Vagina (tissue), 2 donors: ENCODE results near the gene TNS1. TPM values are rescaled to one million over a fixed set of nuclear protein-coding genes. Genes with fewer than 3 reads are reported as not detected.
A peak's percentile ranks its signal among the peaks of the same experiment; 100 is the strongest.

ENCODE experiments used
- DNase-seq, 2 donors: peaks; one replicate each; pipeline ENCODE4 v3.0.0-alpha.2; 2017; ENCODE audit errors: extremely low spot score in 2 of 2
- H3K27ac ChIP-seq: fragments of 200-600 bp; sonication (generic); one replicate; pipeline ENCODE4 v1.5.1; 2019
- H3K27me3 ChIP-seq: fragments of 200-600 bp; sonication (generic); one replicate; pipeline ENCODE4 v1.5.1; 2019
- H3K36me3 ChIP-seq, 2 donors: fragments of 200-600 bp; sonication (generic); one replicate each; pipeline ENCODE4 v1.5.1; 2017 to 2019
- H3K4me1 ChIP-seq: fragments of 200-600 bp; sonication (generic); one replicate; pipeline ENCODE4 v1.5.1; 2019
- H3K4me3 ChIP-seq, 2 donors: fragments of 200-600 bp; sonication (generic); 1 replicate in 1 of 2; 2 replicates in 1 of 2; pipeline ENCODE4 v1.5.1; 2016 to 2019
- H3K9me3 ChIP-seq: fragments of 200-600 bp; sonication (generic); one replicate; pipeline ENCODE4 v1.5.1; 2019
- CTCF ChIP-seq, 3 experiments: fragments of 450-650 bp in 2 of 3; fragments of 200-600 bp in 1 of 3; sonication (generic) in 1 of 3; IDR thresholded peaks; one replicate each; pipeline ENCODE4 v1.5.1; 2017 to 2019; ENCODE audit warnings: antibody characterized with exemption in 3 of 3, mild to moderate bottlenecking in 2 of 3, moderate library complexity in 2 of 3
- POLR2A ChIP-seq, 2 donors: fragments of 450-650 bp; IDR thresholded peaks; one replicate each; pipeline ENCODE4 v1.6.1; 2017; ENCODE audit warnings: antibody characterized with exemption in 2 of 2, mild to moderate bottlenecking in 2 of 2, moderate library complexity in 2 of 2
- POLR2AphosphoS5 ChIP-seq, 2 donors: sonication (generic); formaldehyde crosslinking; IDR thresholded peaks; one replicate each; pipeline ENCODE4 v1.9.0; 2017; ENCODE audit warnings: antibody characterized with exemption in 2 of 2, mild to moderate bottlenecking in 2 of 2, low read depth in 1 of 2; ENCODE audit not compliant: insufficient read depth in 1 of 2
- intact Hi-C: fragments of 100-400 bp; cut with DNase I; formaldehyde crosslinking; loops from one replicate; pipeline ENCODE4 v1.15.1; 2023
- total RNA-seq: library from RNA; depleted of rRNA; stranded (reverse); fragments of >200 nt; gene quantifications from one replicate; pipeline ENCODE4 v1.2.3, GENCODE V29; 2016

Gene TNS1
- total RNA-seq, 1 donor from 2014 or later = 216 TPM

GRCh38 chr2:217842017-217842416, 160.8 kb downstream of the TNS1 start:
- no peaks in the 10 kb centered on the region for H3K9me3 ChIP-seq
- H3K27ac ChIP-seq = no peak overlapping the region
- intact Hi-C loops = no loop called here
- H3K4me3 ChIP-seq = no peak overlapping the region
- no peaks in the 10 kb centered on the region for H3K27me3 ChIP-seq
- H3K4me1 ChIP-seq = peaks cover 70% of the 10 kb centered on the region
- TF ChIP-seq POLR2AphosphoS5 (IDR thresholded peaks at IDR 0.05; ENCODE audit: insufficient read depth in 1 of 2, low read depth in 1 of 2) = no peak
- no peak for TF ChIP-seq CTCF (IDR thresholded peaks at IDR 0.05)
- TF ChIP-seq POLR2A (IDR thresholded peaks at IDR 0.05) = no peak
- DNase-seq = no peak
- H3K36me3 ChIP-seq = peaks cover 0 to 23% of the 10 kb centered on the region in 2 donors

- DNase-seq = no peak
- Histone ChIP-seq H3K4me3 (no peak overlapping the region), H3K27ac (peak overlapping the region; percentile 30), H3K9me3 (no peaks in the 10 kb centered on the region), H3K4me1 (peaks cover 73% of the 10 kb centered on the region), H3K27me3 (no peaks in the 10 kb centered on the region), H3K36me3 (peaks cover 0 to 19% of the 10 kb centered on the region in 2 donors)
- intact Hi-C loops = no loop called here
- no peak for TF ChIP-seq POLR2A (IDR thresholded peaks at IDR 0.05)
- TF ChIP-seq POLR2AphosphoS5 (IDR thresholded peaks at IDR 0.05; ENCODE audit: insufficient read depth in 1 of 2, low read depth in 1 of 2) = no peak
- no peak for TF ChIP-seq CTCF (IDR thresholded peaks at IDR 0.05)
These were observed 162.3 kb downstream of the TNS1 start for GRCh38 chr2:217840522-217840921.

- no peak overlapping the region for H3K4me3 ChIP-seq
- peaks cover 0 to 24% of the 10 kb centered on the region in 2 donors for H3K36me3 ChIP-seq
- TF ChIP-seq CTCF (IDR thresholded peaks at IDR 0.05) (no peak), POLR2AphosphoS5 (IDR thresholded peaks at IDR 0.05; ENCODE audit: insufficient read depth in 1 of 2, low read depth in 1 of 2) (peak in 1 of 2 donors; percentile 5), POLR2A (IDR thresholded peaks at IDR 0.05) (no peak)
- DNase-seq = no peak
- H3K27me3 ChIP-seq = no peaks in the 10 kb centered on the region
- intact Hi-C loops = no loop called here
- H3K9me3 ChIP-seq = no peaks in the 10 kb centered on the region
- H3K27ac ChIP-seq = peak overlapping the region; percentile 14
- H3K4me1 ChIP-seq = peaks cover 73% of the 10 kb centered on the region
These were observed 163.1 kb downstream of the TNS1 start for GRCh38 chr2:217839750-217840107.

- intact Hi-C loops = no loop called here
These were observed 163.6 kb downstream of the TNS1 start for GRCh38 chr2:217839073-217839749.

More at GRCh38 chr2:217839073-217839749, 163.6 kb downstream of the TNS1 start:
- Histone ChIP-seq H3K36me3 (peaks cover 0 to 29% of the 10 kb centered on the region in 2 donors), H3K4me1 (peaks cover 73% of the 10 kb centered on the region), H3K27me3 (no peaks in the 10 kb centered on the region), H3K4me3 (no peak overlapping the region), H3K27ac (peak overlapping the region; percentile 14), H3K9me3 (no peaks in the 10 kb centered on the region)
- DNase-seq = no peak
- TF ChIP-seq CTCF (IDR thresholded peaks at IDR 0.05) = no peak
- no peak for TF ChIP-seq POLR2AphosphoS5 (IDR thresholded peaks at IDR 0.05; ENCODE audit: insufficient read depth in 1 of 2, low read depth in 1 of 2)
